Fibroblast of lung (primary cell): ENCODE data around the gene ACTL6A. TPM values are rescaled to one million over a fixed set of nuclear protein-coding genes. Genes with fewer than 3 reads are reported as not detected.

ENCODE experiments used
- DNase-seq, 2 donors: peaks; one replicate each; pipeline versions ENCODE4 v3.0.0 to v3.0.0-alpha.2; 2010; ENCODE audit warnings: low read depth in 2 of 2
- H2AFZ ChIP-seq: 2 replicates; pipeline ENCODE4 v1.5.1; 2012; ENCODE audit warnings: low read length, control low read depth, inconsistent platforms
- H3K27ac ChIP-seq: 2 replicates; pipeline ENCODE4 v1.5.1; 2011; ENCODE audit warnings: low read length, control low read depth; ENCODE audit not compliant: insufficient read depth
- H3K27me3 ChIP-seq: 2 replicates; pipeline ENCODE4 v1.5.1; 2011; ENCODE audit warnings: mild to moderate bottlenecking, low read length; ENCODE audit not compliant: control insufficient read depth, insufficient read depth
- H3K36me3 ChIP-seq: 2 replicates; pipeline ENCODE4 v1.5.1; 2011; ENCODE audit warnings: low read length; ENCODE audit not compliant: control insufficient read depth, insufficient read depth
- H3K4me1 ChIP-seq: 2 replicates; pipeline ENCODE4 v1.5.1; 2011; ENCODE audit warnings: low read length; ENCODE audit not compliant: control insufficient read depth, insufficient read depth; ENCODE audit errors: extremely low read depth
- H3K4me2 ChIP-seq: 2 replicates; pipeline ENCODE4 v1.5.1; 2011; ENCODE audit warnings: low read length, control low read depth; ENCODE audit not compliant: insufficient read depth; ENCODE audit errors: extremely low read depth
- H3K4me3 ChIP-seq, 4 experiments: fragments of 200-600 bp in 1 of 4; sonication (generic) in 1 of 4; replicated peaks in 1 of 4; 2 replicates each; pipeline ENCODE4 v1.5.1; 2011 to 2016; ENCODE audit warnings: low read length in 4 of 4, low read depth in 3 of 4, mild to moderate bottlenecking in 3 of 4, control low read depth in 2 of 4, inconsistent platforms in 1 of 4, mixed read lengths in 1 of 4; ENCODE audit not compliant: insufficient read depth in 1 of 4; ENCODE audit errors: control extremely low read depth in 1 of 4
- H3K79me2 ChIP-seq: 2 replicates; pipeline ENCODE4 v1.5.1; 2012; ENCODE audit warnings: mild to moderate bottlenecking, low read length, inconsistent platforms; ENCODE audit not compliant: control insufficient read depth, insufficient read depth
- H3K9ac ChIP-seq: 2 replicates; pipeline ENCODE4 v1.5.1; 2011; ENCODE audit warnings: mild to moderate bottlenecking, low read length, control low read depth; ENCODE audit not compliant: insufficient read depth
- H3K9me3 ChIP-seq: 2 replicates; pipeline ENCODE4 v1.5.1; 2012; ENCODE audit warnings: low read depth, low read length; ENCODE audit not compliant: control insufficient read depth, insufficient read depth
- H4K20me1 ChIP-seq: 2 replicates; pipeline ENCODE4 v1.5.1; 2011; ENCODE audit warnings: low read length; ENCODE audit not compliant: control insufficient read depth, insufficient read depth; ENCODE audit errors: extremely low read depth
- CTCF ChIP-seq, 2 donors: IDR thresholded peaks in 1 of 2; conservative IDR thresholded peaks in 1 of 2; 1 replicate in 1 of 2; 2 replicates in 1 of 2; pipeline ENCODE4 v1.5.1; 2011 to 2012; ENCODE audit warnings: low read length in 2 of 2, control low read depth in 1 of 2, inconsistent platforms in 1 of 2, low read depth in 1 of 2, mild to moderate bottlenecking in 1 of 2
- EZH2 ChIP-seq: IDR thresholded peaks from 2 replicates; pipeline ENCODE4 v1.5.1; 2012; ENCODE audit warnings: low read length, control low read depth, mild to moderate bottlenecking; ENCODE audit errors: missing control alignments
- polyA plus RNA-seq, 2 donors: library from polyadenylated mRNA; depleted of rRNA in 1 of 2; stranded (reverse) in 1 of 2; unstranded in 1 of 2; fragments of >200 nt; gene quantifications; 2 replicates each; pipeline ENCODE4 v1.2.1, GENCODE V29; 2011 to 2012; ENCODE audit warnings: missing spikeins in 1 of 2
- total RNA-seq: library from RNA; depleted of rRNA; stranded (reverse); fragments of >200 nt; gene quantifications from 2 replicates; pipeline ENCODE4 v1.2.1, GENCODE V29; 2014

Gene ACTL6A
- total and polyA plus RNA-seq, 2 donors (not counting 1 experiment from before 2014, with no cell fraction given), result 48.6 to 58.3 TPM

- no peak for TF ChIP-seq EZH2
- no peak for TF ChIP-seq CTCF (conservative IDR thresholded peaks at IDR 0.05 in 1 of 2, IDR thresholded peaks at IDR 0.05 in 1 of 2; ENCODE audit: low read depth in 1 of 2, low read length in 2 of 2)
- Histone ChIP-seq H3K27ac (no peak overlapping the region), H4K20me1 (no peaks in the 10 kb centered on the region), H3K4me3 (no peak overlapping the region), H3K9me3 (no peaks in the 10 kb centered on the region), H3K27me3 (no peaks in the 10 kb centered on the region), H3K4me2 (no peak overlapping the region), H3K36me3 (no peaks in the 10 kb centered on the region), H2AFZ (no peak overlapping the region), H3K79me2 (no peaks in the 10 kb centered on the region), H3K9ac (no peak overlapping the region), H3K4me1 (no peaks in the 10 kb centered on the region)
- no peak for DNase-seq
Measured at GRCh38 chr3:179541094-179541493, 21.6 kb upstream of the ACTL6A start.

DNA sequence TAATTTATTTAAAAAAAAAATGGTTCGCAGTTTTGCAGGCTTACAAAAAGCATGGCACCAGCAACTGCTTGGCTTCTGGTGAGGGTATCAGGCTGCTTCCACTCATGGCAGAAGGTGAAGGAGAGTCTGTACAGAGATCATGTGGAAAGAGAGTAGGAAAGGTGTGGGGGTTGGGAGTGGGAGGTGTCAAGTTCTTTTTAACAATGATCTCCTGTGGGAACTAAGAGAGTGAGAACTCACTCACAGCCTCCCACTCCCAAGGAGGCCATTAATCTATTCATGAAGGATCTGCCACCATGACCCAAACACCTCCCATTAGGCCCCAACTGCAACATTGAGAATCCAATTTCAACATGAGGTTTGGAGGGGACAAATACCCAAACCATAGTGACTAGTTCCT lies 21.1 kb upstream of the ACTL6A start:
- H3K4me1 ChIP-seq, result no peaks in the 10 kb centered on the region
- no peaks in the 10 kb centered on the region for H3K27me3 ChIP-seq
- no peak overlapping the region for H3K27ac ChIP-seq
- no peaks in the 10 kb centered on the region for H3K36me3 ChIP-seq
- H3K9ac ChIP-seq, result no peak overlapping the region
- TF ChIP-seq EZH2 (no peak), CTCF (conservative IDR thresholded peaks at IDR 0.05 in 1 of 2, IDR thresholded peaks at IDR 0.05 in 1 of 2; ENCODE audit: low read depth in 1 of 2, low read length in 2 of 2) (no peak)
- no peaks in the 10 kb centered on the region for H3K79me2 ChIP-seq
- no peak for DNase-seq
- H3K4me2 ChIP-seq, result no peak overlapping the region
- no peaks in the 10 kb centered on the region for H4K20me1 ChIP-seq
- H3K9me3 ChIP-seq, result no peaks in the 10 kb centered on the region
- H3K4me3 ChIP-seq, result no peak overlapping the region
- no peak overlapping the region for H2AFZ ChIP-seq

DNA sequence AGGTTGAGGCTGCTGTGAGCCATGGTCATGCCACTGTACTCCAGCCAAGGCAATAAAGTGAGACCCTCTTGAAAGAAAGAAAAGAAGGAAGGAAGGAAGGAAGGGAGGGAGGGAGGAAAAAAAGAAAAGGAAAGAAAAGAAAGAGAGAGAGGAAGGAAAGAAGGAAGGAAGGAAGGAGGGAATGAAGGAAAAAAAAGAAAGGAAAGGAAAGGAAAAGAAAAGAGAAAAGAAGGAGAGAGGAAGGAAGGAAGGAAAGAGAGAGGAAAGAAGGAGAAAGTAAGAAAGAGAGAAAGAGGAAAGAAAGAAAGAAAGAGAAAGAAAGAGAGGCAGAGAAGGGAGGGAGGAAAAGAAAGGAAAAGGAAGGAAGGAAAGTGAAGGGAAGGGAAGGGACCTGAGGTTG lies 20.4 kb upstream of the ACTL6A start:
- H4K20me1 ChIP-seq, result no peaks in the 10 kb centered on the region
- no peaks in the 10 kb centered on the region for H3K36me3 ChIP-seq
- no peaks in the 10 kb centered on the region for H3K9me3 ChIP-seq

More for the DNA sequence above, 20.4 kb upstream of the ACTL6A start:
- no peak for TF ChIP-seq CTCF (conservative IDR thresholded peaks at IDR 0.05 in 1 of 2, IDR thresholded peaks at IDR 0.05 in 1 of 2; ENCODE audit: low read depth in 1 of 2, low read length in 2 of 2)
- no peak for TF ChIP-seq EZH2
- Histone ChIP-seq H3K4me2 (no peak overlapping the region), H3K9ac (no peak overlapping the region), H3K27me3 (no peaks in the 10 kb centered on the region), H3K79me2 (no peaks in the 10 kb centered on the region), H3K27ac (no peak overlapping the region), H3K4me1 (no peaks in the 10 kb centered on the region), H3K4me3 (no peak overlapping the region), H2AFZ (no peak overlapping the region)
- DNase-seq, result no peak
